Measurements from ENCODE around the gene EML6.

GRCh38 chr2:54675281-54675680 lies 48.2 kb upstream of the EML6 start:
- TF ChIP-seq GATA2 (IDR thresholded peaks at IDR 0.05; ENCODE audit: low read depth, low read length): no peak
- TF ChIP-seq GATA3 (IDR thresholded peaks at IDR 0.05; ENCODE audit: low read depth, low read length): no peak

All from SH-SY5Y (cell line).